Measurements from ENCODE around the gene HIVEP1.

HIVEP1 gene

GRCh38 chr6:12007887-12008286 lies 4.2 kb upstream of the HIVEP1 start:
- TF ChIP-seq, protein P1, sequence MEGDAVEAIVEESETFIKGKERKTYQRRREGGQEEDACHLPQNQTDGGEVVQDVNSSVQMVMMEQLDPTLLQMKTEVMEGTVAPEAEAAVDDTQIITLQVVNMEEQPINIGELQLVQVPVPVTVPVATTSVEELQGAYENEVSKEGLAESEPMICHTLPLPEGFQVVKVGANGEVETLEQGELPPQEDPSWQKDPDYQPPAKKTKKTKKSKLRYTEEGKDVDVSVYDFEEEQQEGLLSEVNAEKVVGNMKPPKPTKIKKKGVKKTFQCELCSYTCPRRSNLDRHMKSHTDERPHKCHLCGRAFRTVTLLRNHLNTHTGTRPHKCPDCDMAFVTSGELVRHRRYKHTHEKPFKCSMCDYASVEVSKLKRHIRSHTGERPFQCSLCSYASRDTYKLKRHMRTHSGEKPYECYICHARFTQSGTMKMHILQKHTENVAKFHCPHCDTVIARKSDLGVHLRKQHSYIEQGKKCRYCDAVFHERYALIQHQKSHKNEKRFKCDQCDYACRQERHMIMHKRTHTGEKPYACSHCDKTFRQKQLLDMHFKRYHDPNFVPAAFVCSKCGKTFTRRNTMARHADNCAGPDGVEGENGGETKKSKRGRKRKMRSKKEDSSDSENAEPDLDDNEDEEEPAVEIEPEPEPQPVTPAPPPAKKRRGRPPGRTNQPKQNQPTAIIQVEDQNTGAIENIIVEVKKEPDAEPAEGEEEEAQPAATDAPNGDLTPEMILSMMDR (IDR thresholded peaks at IDR 0.05): no peak

DNA sequence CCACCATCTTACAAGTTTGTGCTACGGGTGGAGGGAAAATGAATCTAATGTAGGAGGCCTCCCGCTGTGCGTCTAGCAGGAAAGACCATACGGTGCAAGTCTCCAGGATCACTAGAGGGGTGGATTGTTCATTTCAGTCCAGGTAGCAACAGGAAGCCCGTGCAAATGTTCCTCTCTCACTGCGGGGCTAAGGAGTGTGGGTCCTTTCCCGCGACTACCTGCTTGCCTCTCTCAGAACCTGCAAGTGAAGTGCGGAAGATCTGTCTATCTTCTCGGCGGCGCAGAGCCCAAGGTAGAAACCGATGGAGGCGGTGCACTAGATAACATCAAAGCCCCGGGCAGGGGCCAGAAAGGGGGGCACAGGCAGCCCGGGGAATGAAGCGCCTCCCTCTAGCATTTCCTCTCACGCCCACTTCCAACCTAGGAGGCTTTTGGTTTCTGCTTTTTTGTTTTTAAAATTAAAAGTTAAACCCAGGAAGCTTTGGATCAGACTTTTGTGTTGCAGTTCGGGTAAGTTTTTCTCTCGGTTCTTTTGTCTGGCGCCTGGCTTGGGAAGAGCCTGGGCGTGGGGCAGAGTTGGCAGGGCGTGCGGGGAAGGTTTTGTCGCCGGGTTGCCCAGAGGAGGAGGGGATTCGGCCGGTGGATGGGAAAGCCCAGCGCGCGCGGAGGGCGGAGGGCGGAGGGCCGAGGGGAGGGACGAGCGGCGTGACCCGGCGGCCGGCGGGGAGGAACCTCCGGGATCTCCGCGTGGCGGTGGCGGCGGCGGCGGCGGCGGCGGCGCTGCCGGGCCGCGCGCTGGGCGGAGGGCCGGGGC lies 3.5 kb upstream of the HIVEP1 start:
- TF ChIP-seq, protein P1 (IDR thresholded peaks at IDR 0.05): no peak

DNA sequence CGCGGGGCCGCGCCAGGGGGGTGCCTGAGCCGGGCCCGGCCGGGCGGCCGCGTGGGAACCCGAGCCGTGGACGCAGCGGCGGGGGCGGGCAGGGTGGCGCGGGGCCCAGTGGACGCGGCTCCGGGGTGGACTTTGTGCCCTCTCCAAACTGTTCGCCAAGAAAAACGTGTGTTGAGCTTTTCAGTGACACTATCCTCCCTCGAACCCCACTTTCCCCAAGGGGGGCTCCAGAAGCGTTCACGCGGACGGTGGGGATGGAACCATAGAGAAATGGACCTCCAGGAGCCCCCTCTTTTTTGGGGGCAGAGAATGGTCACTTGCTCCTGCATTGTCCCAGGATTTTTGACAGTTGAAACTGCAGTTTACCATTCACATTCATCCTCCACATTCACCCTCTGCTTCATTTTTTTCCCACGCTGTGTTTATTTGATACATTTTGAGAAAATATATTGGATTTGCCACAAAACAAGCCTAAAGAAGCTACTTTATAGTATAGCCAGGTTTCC lies 2.9 kb upstream of the HIVEP1 start:
- TF ChIP-seq, protein P1 (IDR thresholded peaks at IDR 0.05): no peak

DNA sequence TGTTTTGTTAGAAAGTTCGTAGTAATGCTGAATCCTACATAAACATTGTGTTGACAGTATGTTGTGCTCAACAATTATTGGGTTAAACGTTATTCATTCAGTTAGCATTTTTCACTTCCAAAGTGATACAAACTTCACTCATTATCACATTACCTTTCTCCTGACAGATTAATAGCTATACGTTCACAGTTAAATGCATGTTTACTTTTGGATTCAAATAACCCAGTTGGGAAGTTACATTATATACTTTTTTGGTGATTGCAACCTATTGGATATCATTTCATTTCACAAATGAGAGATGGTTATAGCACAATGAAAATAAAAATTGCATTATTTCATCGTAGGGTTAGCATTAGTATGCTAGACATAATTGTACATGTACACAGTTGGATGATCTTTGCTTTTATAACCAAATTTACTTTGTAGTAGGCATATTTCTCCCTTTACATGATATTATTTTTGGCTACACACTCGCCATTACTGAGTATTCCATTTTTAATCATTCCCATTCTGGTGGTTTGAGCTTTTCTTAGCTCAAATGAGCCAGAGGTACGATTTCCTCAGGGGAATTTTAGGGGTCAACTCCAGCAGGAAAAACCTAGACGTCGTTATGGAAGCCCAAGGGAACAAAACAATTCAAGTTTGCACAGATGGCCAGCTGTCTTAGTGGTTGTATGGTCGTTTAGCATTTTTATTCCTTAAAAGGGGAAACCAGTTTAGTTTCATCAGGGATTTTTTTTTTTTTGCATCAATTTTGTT lies 2.1 kb upstream of the HIVEP1 start:
- TF ChIP-seq, protein P1 (IDR thresholded peaks at IDR 0.05): no peak

- TF ChIP-seq, protein P1 (IDR thresholded peaks at IDR 0.05): no peak
These were observed 1.4 kb upstream of the HIVEP1 start for GRCh38 chr6:12010635-12011275.

DNA sequence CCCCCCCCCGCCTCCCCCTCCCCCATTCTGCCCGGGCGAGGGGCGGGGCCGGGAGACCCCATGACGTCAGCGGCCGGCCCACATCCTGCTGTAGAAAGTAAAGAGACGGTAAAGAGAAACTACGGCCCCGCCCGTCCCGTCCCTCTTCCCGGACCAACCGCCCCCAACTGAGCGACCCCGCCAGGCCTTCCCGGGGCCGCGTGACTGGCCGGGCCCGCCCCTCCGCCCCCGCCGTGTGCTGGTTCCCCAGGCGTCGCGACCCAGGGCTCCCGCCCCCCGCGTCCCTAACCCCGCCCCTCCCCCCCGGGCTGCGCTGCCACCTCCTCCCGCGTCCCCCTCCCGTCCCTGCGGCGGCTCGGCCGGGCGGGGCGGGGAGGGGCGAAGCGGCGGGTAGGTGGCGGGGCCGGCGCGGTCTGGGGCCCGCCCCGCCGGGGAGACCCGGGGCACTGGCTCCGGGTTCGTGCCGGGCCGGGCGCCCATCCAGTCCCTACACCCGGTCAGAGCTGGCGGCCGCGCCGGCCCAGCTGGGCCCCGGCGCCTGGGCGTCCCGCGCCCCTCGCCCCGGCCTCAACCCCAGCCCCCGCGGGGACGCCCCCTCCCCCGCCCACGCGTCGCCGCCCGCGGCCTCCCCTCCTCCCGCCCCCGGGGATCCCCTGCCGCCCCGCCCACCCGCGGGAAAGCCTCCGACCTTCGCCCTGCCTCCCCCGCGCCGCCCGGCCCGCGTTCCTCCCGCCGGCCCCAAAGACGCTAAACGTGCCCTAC lies 655 bp upstream of the HIVEP1 start:
- TF ChIP-seq, protein P1 (IDR thresholded peaks at IDR 0.05): no peak
